Endothelial cell of umbilical vein (primary cell): Measurements from ENCODE around the gene RELT. TPM values are rescaled to one million over a fixed set of nuclear protein-coding genes. Genes with fewer than 3 reads are reported as not detected.

Source experiments
- BruUV-seq: library from RNA; stranded (reverse); fragments of 400-500 nt; replicated peaks from 2 replicates; lab custom pipeline; 2021; lab: Mats Ljungman, UMichigan
- CTCF ChIA-PET: fragments of 300-600, 350-600 bp; sonication (Branson Sonifier 250); formaldehyde crosslinking; loops from one replicate; lab custom pipeline; 2021; ENCODE audit warnings: antibody characterized with exemption, inconsistent platforms; lab: Charles Lee
- POLR2A ChIA-PET: fragments of 300-600, 350-600 bp; sonication (Branson Sonifier 250); formaldehyde crosslinking; loops from one replicate; lab custom pipeline; 2021; ENCODE audit warnings: antibody characterized with exemption, inconsistent platforms; lab: Charles Lee
- DNase-seq: peaks from one replicate; pipeline ENCODE4 v3.0.0-alpha.2; 2011; ENCODE audit warnings: low read depth, low spot score
- FAIRE-seq: peaks from 2 replicates; lab custom pipeline; 2011; peaks lifted over from hg19 to GRCh38; lab: Jason Lieb, UNC
- H2AFZ ChIP-seq: 2 replicates; pipeline ENCODE4 v1.6.0; 2012; ENCODE audit warnings: low read depth, low read length, control low read depth, inconsistent platforms
- H3K27ac ChIP-seq: 2 replicates; pipeline ENCODE4 v1.5.1; 2011; ENCODE audit warnings: low read depth, mild to moderate bottlenecking, control low read depth, low read length, moderate library complexity; ENCODE audit not compliant: insufficient read depth
- H3K27me3 ChIP-seq, 2 experiments: 2 replicates each; pipeline versions ENCODE4 v1.6.0 to v1.6.1; 2011; ENCODE audit warnings: low read length in 2 of 2, mixed read lengths in 1 of 2; ENCODE audit not compliant: control insufficient read depth in 2 of 2, insufficient read depth in 2 of 2
- H3K36me3 ChIP-seq, 2 experiments: 2 replicates in 1 of 2; 3 replicates in 1 of 2; pipeline ENCODE4 v1.5.1; 2011; ENCODE audit warnings: low read length in 2 of 2, mild to moderate bottlenecking in 1 of 2, moderate library complexity in 1 of 2; ENCODE audit not compliant: control insufficient read depth in 2 of 2, insufficient read depth in 2 of 2; ENCODE audit errors: extremely low read depth in 1 of 2
- H3K4me1 ChIP-seq: 3 replicates; pipeline ENCODE4 v1.5.1; 2011; ENCODE audit warnings: mild to moderate bottlenecking, low read length; ENCODE audit not compliant: control insufficient read depth, insufficient read depth; ENCODE audit errors: extremely low read depth
- H3K4me2 ChIP-seq: 2 replicates; pipeline ENCODE4 v1.6.1; 2011; ENCODE audit warnings: low read length, control low read depth, mixed read lengths; ENCODE audit not compliant: insufficient read depth
- H3K4me3 ChIP-seq, 3 experiments: fragments of 200-600 bp in 1 of 3; sonication (generic), shearing (Covaris generic) in 1 of 3; replicated peaks in 1 of 3; 2 replicates each; pipeline ENCODE4 v1.5.1; 2011 to 2016; ENCODE audit warnings: control low read depth in 3 of 3, low read length in 3 of 3, mild to moderate bottlenecking in 2 of 3, inconsistent platforms in 1 of 3, low read depth in 1 of 3, moderate library complexity in 1 of 3; ENCODE audit not compliant: insufficient read depth in 1 of 3
- H3K79me2 ChIP-seq: 2 replicates; pipeline ENCODE4 v1.6.0; 2012; ENCODE audit warnings: low read length, inconsistent platforms; ENCODE audit not compliant: control insufficient read depth, insufficient read depth
- H3K9ac ChIP-seq: replicated peaks from 2 replicates; pipeline ENCODE3; 2011; ENCODE audit warnings: low read length, control low read depth; ENCODE audit not compliant: insufficient read depth; ENCODE audit errors: extremely low read depth
- H3K9me1 ChIP-seq: replicated peaks from 3 replicates; pipeline ENCODE4 v1.6.0; 2011; ENCODE audit warnings: mild to moderate bottlenecking, low read length; ENCODE audit not compliant: control insufficient read depth, insufficient read depth; ENCODE audit errors: extremely low read depth
- H3K9me3 ChIP-seq: replicated peaks from 2 replicates; pipeline ENCODE4 v1.5.1; 2012; ENCODE audit warnings: low read length, inconsistent platforms; ENCODE audit not compliant: control insufficient read depth, insufficient read depth
- H4K20me1 ChIP-seq: replicated peaks from 2 replicates; pipeline ENCODE3; 2011; ENCODE audit warnings: mild to moderate bottlenecking, low read length; ENCODE audit not compliant: control insufficient read depth, insufficient read depth; ENCODE audit errors: extremely low read depth
- EZH2 ChIP-seq: IDR thresholded peaks from 2 replicates; pipeline ENCODE4 v1.6.1; 2012; ENCODE audit warnings: borderline replicate concordance, low read depth, mild to moderate bottlenecking, moderate library complexity, low read length, inconsistent platforms; ENCODE audit not compliant: severe bottlenecking
- FOS ChIP-seq: IDR thresholded peaks from 2 replicates; pipeline ENCODE4 v1.6.1; 2011; ENCODE audit warnings: mild to moderate bottlenecking, low read length, moderate library complexity, borderline replicate concordance; ENCODE audit not compliant: insufficient read depth
- GATA2 ChIP-seq: IDR thresholded peaks from 2 replicates; pipeline ENCODE4 v1.7.0; 2011; ENCODE audit warnings: low read depth, mild to moderate bottlenecking, moderate library complexity, mixed read lengths, low read length; ENCODE audit not compliant: insufficient read length, insufficient read depth
- JUN ChIP-seq: IDR thresholded peaks from 2 replicates; pipeline ENCODE4 v1.6.1; 2011; ENCODE audit warnings: borderline replicate concordance, low read depth; ENCODE audit not compliant: insufficient read length, insufficient read depth
- MYC ChIP-seq: IDR thresholded peaks from one replicate; pipeline ENCODE4 v1.6.1; 2011; ENCODE audit warnings: mild to moderate bottlenecking, low read depth, low read length
- POLR2A ChIP-seq: IDR thresholded peaks from 2 replicates; pipeline ENCODE4 v1.6.1; 2012; ENCODE audit warnings: low read depth, mild to moderate bottlenecking, control low read depth, low read length
- POLR2AphosphoS5 ChIP-seq: IDR thresholded peaks from 2 replicates; pipeline ENCODE4 v1.6.1; 2012; ENCODE audit warnings: low read depth, mild to moderate bottlenecking, control low read depth, low read length, moderate library complexity; ENCODE audit not compliant: insufficient read depth
- dilution Hi-C: fragments of 300-500 bp; cut with MboI; formaldehyde crosslinking; loops from one replicate; pipeline ENCODE4 v1.15.0; 2019; ENCODE audit warnings: low sequenced_read_pairs; ENCODE audit not compliant: extremely low pct_ligation_motif_present
- intact Hi-C: fragments of 100-400 bp; cut with micrococcal nuclease; formaldehyde crosslinking; loops from one replicate; pipeline ENCODE4 v1.10.0; 2022
- polyA plus RNA-seq, 4 experiments: library from polyadenylated mRNA; depleted of rRNA in 3 of 4; stranded (reverse) in 3 of 4; unstranded in 1 of 4; fragments of >200 nt; gene quantifications; 2 replicates each; pipeline versions ENCODE4 v1.2.1 to v1.2.3, GENCODE V29; 2011 to 2012; ENCODE audit warnings: missing spikeins in 1 of 4
- total RNA-seq: library from RNA; stranded (reverse); gene quantifications from 2 replicates; pipeline ENCODE4 v1.2.3, GENCODE V29; 2021
- TF ChIP-seq, protein P1 (sequence below): IDR thresholded peaks from 2 replicates; pipeline ENCODE4 v1.6.1; 2011; ENCODE audit not compliant: insufficient read depth, insufficient read length
- TF ChIP-seq, protein P2 (sequence below), 2 donors: IDR thresholded peaks; 1 replicate in 1 of 2; 2 replicates in 1 of 2; pipeline ENCODE4 v1.5.1; 2011; ENCODE audit warnings: low read length in 2 of 2, mild to moderate bottlenecking in 2 of 2, moderate library complexity in 2 of 2, control low read depth in 1 of 2, inconsistent platforms in 1 of 2, low read depth in 1 of 2; ENCODE audit not compliant: insufficient read depth in 1 of 2; ENCODE audit errors: extremely low read depth in 1 of 2

RELT gene
- total and polyA plus RNA-seq, 2 donors (not counting 3 experiments of a cell fraction or from before 2014, with no cell fraction given), result 6.7 to 13.1 TPM

DNA sequence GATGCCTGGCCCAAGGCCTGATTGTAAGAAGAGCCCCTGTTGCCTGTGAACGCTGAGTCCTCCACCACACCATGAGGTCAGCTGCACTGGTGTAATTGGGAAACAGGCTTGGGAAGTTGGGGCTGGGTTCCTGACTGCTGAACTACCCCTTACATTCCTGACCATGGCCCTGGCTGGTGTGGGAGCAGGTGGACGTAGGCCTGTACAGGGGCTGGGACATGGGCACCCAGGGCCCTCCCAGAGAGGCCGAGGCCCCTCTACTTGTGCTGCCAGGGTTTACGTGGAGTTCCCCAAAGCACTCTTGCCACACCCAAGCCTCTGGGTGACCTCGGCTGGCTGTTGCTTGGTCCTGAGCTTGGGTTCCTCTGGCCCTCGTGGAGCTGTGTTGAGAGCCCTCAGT, 5.4 kb downstream of the RELT start:
- dilution Hi-C loops, result no loop called here
- FAIRE-seq (no peak), DNase-seq (no peak)
- POLR2A ChIA-PET, result interaction anchor here (0.7 kb wide), 1 partner anchor 16 kb away, joined by 3 read pairs; no protein-coding TSS in a partner anchor
- no peak overlapping the region for H2AFZ ChIP-seq
- H3K79me2 ChIP-seq, result peaks cover 100% of the 10 kb centered on the region
- H3K9me1 ChIP-seq, result no peaks in the 10 kb centered on the region
- TF ChIP-seq, protein P1, sequence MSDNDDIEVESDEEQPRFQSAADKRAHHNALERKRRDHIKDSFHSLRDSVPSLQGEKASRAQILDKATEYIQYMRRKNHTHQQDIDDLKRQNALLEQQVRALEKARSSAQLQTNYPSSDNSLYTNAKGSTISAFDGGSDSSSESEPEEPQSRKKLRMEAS, result no peak
- TF ChIP-seq GATA2 (no peak), MYC (no peak), FOS (no peak), JUN (no peak), EZH2 (no peak), POLR2A (no peak), POLR2AphosphoS5 (no peak)
- TF ChIP-seq, protein P2, sequence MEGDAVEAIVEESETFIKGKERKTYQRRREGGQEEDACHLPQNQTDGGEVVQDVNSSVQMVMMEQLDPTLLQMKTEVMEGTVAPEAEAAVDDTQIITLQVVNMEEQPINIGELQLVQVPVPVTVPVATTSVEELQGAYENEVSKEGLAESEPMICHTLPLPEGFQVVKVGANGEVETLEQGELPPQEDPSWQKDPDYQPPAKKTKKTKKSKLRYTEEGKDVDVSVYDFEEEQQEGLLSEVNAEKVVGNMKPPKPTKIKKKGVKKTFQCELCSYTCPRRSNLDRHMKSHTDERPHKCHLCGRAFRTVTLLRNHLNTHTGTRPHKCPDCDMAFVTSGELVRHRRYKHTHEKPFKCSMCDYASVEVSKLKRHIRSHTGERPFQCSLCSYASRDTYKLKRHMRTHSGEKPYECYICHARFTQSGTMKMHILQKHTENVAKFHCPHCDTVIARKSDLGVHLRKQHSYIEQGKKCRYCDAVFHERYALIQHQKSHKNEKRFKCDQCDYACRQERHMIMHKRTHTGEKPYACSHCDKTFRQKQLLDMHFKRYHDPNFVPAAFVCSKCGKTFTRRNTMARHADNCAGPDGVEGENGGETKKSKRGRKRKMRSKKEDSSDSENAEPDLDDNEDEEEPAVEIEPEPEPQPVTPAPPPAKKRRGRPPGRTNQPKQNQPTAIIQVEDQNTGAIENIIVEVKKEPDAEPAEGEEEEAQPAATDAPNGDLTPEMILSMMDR (IDR thresholded peaks at IDR 0.05; ENCODE audit: extremely low read depth in 1 of 2, insufficient read depth in 1 of 2, low read depth in 1 of 2, low read length in 2 of 2), result no peak
- H3K27me3 ChIP-seq, result no peaks in the 10 kb centered on the region
- no peak overlapping the region for H3K4me2 ChIP-seq
- H3K36me3 ChIP-seq, result no peaks in the 10 kb centered on the region
- CTCF ChIA-PET, result interaction anchor here (1.2 kb wide), 1 partner anchor 12 kb away, joined by 4 read pairs; no protein-coding TSS in a partner anchor
- peaks cover 27% of the 10 kb centered on the region for H3K4me1 ChIP-seq
- BruUV-seq, result no TSS peak
- H3K27ac ChIP-seq, result no peak overlapping the region
- intact Hi-C loops, result no loop called here
- H3K4me3 ChIP-seq, result no peak overlapping the region
- no peak overlapping the region for H3K9ac ChIP-seq
- H4K20me1 ChIP-seq, result no peaks in the 10 kb centered on the region
- no peaks in the 10 kb centered on the region for H3K9me3 ChIP-seq
